Measurements from ENCODE around the gene SIMC1.

DNA sequence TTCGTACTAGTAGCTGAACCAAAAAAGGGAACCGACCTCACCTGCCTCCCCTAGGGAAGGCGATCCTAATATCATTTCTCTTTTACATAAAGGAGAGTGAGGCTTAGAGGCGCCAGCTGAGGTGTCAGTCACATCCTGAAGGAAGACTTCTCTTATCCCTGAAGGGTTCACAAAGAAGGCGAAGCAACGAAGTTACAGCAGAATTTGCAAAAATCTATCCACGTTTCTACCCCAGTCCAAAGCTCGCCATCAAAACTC, 123.9 kb downstream of the SIMC1 start:
- TF ChIP-seq, protein P1, sequence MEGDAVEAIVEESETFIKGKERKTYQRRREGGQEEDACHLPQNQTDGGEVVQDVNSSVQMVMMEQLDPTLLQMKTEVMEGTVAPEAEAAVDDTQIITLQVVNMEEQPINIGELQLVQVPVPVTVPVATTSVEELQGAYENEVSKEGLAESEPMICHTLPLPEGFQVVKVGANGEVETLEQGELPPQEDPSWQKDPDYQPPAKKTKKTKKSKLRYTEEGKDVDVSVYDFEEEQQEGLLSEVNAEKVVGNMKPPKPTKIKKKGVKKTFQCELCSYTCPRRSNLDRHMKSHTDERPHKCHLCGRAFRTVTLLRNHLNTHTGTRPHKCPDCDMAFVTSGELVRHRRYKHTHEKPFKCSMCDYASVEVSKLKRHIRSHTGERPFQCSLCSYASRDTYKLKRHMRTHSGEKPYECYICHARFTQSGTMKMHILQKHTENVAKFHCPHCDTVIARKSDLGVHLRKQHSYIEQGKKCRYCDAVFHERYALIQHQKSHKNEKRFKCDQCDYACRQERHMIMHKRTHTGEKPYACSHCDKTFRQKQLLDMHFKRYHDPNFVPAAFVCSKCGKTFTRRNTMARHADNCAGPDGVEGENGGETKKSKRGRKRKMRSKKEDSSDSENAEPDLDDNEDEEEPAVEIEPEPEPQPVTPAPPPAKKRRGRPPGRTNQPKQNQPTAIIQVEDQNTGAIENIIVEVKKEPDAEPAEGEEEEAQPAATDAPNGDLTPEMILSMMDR (IDR thresholded peaks at IDR 0.05): no peak
- TF ChIP-seq CHD2 (IDR thresholded peaks at IDR 0.05; ENCODE audit: low read length, partially characterized antibody) (no peak), GATA2 (CRISPR knock-in tag; IDR thresholded peaks at IDR 0.05) (no peak), EP300 (IDR thresholded peaks at IDR 0.05; ENCODE audit: borderline replicate concordance in 1 of 2, low read depth in 1 of 2, low read length in 1 of 2) (no peak), GABPA (IDR thresholded peaks at IDR 0.05; ENCODE audit: low read depth) (no peak), TAF1 (IDR thresholded peaks at IDR 0.05; ENCODE audit: borderline replicate concordance, low read depth, low read length) (no peak), NRF1 (IDR thresholded peaks at IDR 0.05; ENCODE audit: low read depth, low read length) (no peak), SIN3A (IDR thresholded peaks at IDR 0.05; ENCODE audit: borderline replicate concordance, low read depth, low read length) (no peak), JUND (IDR thresholded peaks at IDR 0.05) (no peak), MEF2A (IDR thresholded peaks at IDR 0.05; ENCODE audit: borderline replicate concordance, low read depth) (no peak), RAD21 (IDR thresholded peaks at IDR 0.05; ENCODE audit: low read length) (no peak), POLR2AphosphoS5 (IDR thresholded peaks at IDR 0.05; ENCODE audit: low read depth, low read length) (no peak)
- TF ChIP-seq, protein P2, sequence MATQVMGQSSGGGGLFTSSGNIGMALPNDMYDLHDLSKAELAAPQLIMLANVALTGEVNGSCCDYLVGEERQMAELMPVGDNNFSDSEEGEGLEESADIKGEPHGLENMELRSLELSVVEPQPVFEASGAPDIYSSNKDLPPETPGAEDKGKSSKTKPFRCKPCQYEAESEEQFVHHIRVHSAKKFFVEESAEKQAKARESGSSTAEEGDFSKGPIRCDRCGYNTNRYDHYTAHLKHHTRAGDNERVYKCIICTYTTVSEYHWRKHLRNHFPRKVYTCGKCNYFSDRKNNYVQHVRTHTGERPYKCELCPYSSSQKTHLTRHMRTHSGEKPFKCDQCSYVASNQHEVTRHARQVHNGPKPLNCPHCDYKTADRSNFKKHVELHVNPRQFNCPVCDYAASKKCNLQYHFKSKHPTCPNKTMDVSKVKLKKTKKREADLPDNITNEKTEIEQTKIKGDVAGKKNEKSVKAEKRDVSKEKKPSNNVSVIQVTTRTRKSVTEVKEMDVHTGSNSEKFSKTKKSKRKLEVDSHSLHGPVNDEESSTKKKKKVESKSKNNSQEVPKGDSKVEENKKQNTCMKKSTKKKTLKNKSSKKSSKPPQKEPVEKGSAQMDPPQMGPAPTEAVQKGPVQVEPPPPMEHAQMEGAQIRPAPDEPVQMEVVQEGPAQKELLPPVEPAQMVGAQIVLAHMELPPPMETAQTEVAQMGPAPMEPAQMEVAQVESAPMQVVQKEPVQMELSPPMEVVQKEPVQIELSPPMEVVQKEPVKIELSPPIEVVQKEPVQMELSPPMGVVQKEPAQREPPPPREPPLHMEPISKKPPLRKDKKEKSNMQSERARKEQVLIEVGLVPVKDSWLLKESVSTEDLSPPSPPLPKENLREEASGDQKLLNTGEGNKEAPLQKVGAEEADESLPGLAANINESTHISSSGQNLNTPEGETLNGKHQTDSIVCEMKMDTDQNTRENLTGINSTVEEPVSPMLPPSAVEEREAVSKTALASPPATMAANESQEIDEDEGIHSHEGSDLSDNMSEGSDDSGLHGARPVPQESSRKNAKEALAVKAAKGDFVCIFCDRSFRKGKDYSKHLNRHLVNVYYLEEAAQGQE (IDR thresholded peaks at IDR 0.05; ENCODE audit: low read depth, low read length): no peak
- TF ChIP-seq, protein P3, sequence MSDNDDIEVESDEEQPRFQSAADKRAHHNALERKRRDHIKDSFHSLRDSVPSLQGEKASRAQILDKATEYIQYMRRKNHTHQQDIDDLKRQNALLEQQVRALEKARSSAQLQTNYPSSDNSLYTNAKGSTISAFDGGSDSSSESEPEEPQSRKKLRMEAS (IDR thresholded peaks at IDR 0.05; ENCODE audit: low read depth): no peak

Measured in SK-N-SH (cell line).